GM15510 (cell line): ENCODE data around the gene SLIT3.

Experiments used
- POLR2A ChIP-seq: IDR thresholded peaks from 3 replicates; pipeline ENCODE4 v1.6.1; 2011; ENCODE audit warnings: borderline replicate concordance; ENCODE audit not compliant: insufficient read length; ENCODE audit errors: extremely low read depth

Gene SLIT3

DNA sequence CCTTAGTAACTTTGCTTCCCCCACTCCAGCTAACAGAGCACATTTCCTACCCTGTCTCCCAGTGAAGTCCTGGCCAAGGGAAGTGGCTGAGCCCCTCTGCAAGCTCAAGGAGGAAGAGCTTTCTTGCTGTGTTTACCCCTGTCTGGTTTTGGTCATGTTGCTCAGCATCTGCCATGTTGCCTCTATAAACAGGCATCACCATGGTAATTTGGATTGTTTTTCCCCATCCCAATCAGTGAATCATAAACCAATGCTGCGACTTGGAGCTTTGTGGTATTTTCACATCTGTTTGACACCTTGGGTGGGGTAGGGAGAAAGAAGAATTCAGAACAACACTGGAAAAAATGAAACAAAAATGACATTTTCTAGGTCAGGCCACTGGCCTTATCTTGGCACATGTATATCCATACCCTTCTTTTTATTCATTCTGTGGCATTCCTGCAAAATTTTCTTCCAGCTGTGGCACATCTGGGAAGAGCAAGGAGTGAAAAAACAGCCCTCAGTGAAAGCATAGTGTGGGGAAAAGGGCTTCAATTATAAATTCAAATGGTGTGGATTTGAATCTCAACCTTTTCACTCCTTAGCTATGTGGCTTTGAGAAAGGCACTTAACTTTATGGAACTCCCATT, 42.5 kb downstream of the SLIT3 start:
- no peak for TF ChIP-seq POLR2A

GRCh38 chr5:169256191-169256590, 44.7 kb downstream of the SLIT3 start:
- TF ChIP-seq POLR2A = no peak

DNA sequence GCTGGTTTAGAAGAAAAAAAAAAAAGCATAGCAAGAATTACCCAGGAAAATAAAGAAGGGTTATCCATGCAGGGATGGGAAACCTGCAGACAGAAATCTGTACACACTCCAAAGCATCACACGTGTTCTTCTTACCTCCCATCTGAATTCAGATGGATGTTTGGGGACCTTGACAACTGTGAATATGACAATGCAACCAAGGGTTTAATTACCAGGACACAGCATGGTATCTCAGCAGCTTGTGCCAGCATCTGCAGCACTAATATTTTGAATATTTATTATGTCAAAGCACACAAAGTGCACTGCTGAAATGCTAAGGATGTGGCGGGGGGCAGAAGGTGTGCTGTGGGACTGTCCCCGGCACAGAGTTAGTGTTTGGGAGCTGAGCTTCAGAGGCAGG, 47.9 kb downstream of the SLIT3 start:
- no peak for TF ChIP-seq POLR2A

- no peak for TF ChIP-seq POLR2A
Observed at GRCh38 chr5:169251333-169252084, 49.4 kb downstream of the SLIT3 start.

DNA sequence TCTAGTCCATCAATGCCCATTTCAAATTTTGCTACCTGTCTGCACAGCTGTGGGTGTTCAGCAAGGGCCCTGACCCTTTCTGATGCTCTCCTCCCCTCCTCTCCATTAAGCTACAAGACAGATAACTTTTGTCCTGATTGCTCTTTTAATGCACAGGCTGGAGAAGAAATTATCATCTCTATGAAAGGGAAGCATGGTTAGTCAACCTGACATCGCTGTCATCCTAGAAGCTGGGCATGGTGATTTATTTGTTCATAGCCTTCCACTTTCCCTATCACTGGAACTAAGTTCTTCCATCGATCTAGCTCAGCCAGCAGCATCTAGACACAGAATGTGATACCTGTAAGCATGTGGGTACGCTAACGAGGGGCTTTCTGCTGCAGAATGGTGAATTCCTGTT, 50.1 kb downstream of the SLIT3 start:
- TF ChIP-seq POLR2A = no peak

- no peak for TF ChIP-seq POLR2A
Observed at GRCh38 chr5:169248996-169249395, 51.9 kb downstream of the SLIT3 start.

DNA sequence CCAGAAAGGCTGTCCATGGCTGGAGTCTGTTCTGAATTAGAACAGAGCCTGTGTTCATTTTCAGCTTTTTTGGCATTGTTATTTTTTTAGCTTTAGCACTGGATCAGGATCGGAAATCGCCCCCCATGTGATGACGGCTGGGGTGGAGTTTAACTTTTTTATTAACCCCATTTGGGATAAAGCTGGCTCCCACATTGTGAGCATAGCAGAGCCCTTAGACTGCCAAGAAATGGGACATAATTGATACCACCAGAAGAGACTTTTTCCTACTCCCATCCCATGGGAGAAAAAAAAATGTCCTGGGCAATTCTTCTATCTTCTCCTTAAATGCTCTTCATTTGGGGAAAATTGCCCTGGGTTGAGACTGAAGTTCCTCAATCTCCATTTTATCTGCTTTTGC, 52.4 kb downstream of the SLIT3 start:
- TF ChIP-seq POLR2A = no peak

- TF ChIP-seq POLR2A = no peak
Observed at GRCh38 chr5:169244812-169245211, 56.1 kb downstream of the SLIT3 start.

DNA sequence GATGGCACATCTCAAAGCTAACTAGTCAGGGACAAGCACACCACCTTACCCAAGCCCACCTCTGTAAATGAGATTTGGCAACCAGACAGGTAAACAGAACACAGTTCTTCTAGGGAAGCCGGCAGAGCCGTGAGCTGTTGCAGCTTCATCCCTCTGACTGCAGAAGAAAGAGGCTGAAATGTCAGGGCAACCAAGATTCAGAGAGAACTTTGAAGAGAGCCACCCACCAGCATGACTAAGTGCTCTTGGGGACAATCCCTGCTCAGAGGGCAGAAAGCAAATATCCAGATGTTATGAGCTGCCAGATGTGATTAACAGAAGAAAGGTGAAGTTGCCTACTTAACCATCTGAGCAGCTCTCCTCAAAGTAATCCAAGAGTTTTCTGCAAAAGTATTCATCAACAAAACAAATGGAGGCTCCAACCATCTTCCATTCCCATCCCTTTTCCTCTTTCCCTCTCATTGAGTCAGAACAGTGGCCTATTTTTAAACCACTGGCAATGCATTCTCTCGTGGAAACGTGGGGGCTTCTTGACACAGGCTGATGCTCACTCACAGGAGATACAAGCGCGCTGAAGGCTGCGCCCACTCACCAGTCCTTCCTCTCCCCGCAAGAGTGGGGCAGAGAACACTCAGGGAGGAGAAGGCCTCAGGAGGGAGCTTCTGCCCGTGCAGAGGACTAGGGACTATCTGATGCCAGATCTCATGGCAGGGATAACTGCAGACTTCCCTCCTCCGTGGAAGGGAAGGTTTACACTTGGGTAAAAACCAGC, 57.1 kb downstream of the SLIT3 start:
- no peak for TF ChIP-seq POLR2A

- no peak for TF ChIP-seq POLR2A
Observed at GRCh38 chr5:169242849-169243186, 58.1 kb downstream of the SLIT3 start.

DNA sequence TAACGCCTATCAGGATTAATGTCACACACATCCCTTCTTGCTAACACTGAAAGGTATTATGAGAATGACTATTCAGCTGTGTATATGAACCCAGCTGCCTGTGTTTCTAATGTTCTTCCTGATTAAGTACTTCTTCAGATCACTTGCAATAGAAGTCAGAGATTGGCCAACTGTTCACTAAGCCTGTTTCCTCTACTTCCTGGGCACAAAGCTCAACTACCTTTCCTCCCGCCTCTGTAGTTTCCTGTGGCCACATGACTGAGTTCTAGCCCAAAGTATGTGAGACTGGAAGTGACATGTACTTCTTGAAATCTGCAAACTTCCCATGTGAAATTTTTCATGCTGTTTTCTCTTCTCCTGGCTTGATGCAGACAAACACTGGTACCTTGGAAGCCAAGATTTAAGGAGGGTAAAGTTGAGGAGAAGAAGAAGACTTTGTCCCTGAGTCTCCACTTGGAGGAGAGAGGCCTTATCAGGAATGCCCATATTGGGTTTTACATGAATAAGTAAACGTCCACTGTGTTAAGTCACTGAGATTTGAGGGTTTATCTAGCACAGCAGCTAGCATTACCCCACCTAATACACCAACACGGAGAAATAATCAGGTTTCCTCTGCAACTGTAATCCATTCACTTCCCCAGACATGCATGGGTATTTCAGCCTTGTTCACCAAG, 58.6 kb downstream of the SLIT3 start:
- no peak for TF ChIP-seq POLR2A

GRCh38 chr5:169229342-169229892, 71.5 kb downstream of the SLIT3 start:
- no peak for TF ChIP-seq POLR2A

- TF ChIP-seq POLR2A = no peak
Observed at GRCh38 chr5:169226895-169227294, 74.0 kb downstream of the SLIT3 start.

DNA sequence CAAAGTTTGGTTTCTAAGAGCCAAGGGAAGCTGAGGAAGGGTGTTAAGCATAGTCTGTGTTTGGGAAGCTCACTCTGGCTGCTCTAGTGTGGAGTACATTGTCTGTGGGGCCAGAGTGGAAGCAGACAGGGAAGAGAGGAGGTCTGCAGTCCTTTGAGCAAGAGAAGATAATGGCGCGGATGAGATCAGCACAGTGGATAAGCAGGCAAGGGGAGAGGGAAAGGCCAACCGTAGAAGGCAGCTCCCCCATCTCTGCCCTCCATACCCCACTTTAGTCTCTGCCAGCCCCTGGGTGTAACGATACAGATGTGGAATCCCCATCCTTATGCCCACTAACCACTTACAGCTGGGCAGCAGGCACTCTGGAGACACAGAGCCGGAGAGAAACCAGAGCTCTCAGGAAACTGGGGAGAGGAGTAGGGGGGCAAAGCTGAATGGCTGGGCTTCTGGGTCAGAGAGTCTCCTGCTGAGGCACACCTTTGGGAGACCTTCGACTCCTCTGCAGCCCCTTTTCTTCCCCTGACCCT, 75.0 kb downstream of the SLIT3 start:
- TF ChIP-seq POLR2A = no peak

GRCh38 chr5:169223595-169223953, 77.4 kb downstream of the SLIT3 start:
- no peak for TF ChIP-seq POLR2A
